Activated CD4-positive, CD25-positive, alpha-beta regulatory T cell treated with anti-CD3 and anti-CD28 coated beads, Interleukin-2, amount 50 U/mL, for 72 hours (primary cell): ENCODE data around the gene TNFSF15.

Source experiments
- DNase-seq: peaks from one replicate; pipeline ENCODE4 v3.0.0; 2021

The TNFSF15 gene

DNA sequence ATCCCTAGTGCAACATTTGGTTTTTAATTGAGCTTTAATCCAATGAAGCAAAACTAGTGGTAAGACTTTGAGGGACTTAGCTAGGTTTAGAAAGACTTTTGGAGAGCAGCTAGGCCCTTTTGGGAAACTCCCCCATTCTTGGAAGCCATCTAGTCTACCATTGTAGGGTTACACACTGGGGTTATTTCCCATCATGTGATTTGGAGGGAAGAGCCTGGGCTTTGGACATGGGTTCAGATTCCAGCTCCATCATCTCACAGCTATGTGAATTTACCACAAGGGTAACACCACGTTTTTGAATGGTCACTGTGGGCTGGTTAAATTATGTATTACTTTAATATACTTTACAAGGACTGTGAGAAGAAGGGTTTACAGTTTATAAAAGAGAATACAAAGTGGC, 18.3 kb upstream of the TNFSF15 start:
- DNase-seq = no peak

DNA sequence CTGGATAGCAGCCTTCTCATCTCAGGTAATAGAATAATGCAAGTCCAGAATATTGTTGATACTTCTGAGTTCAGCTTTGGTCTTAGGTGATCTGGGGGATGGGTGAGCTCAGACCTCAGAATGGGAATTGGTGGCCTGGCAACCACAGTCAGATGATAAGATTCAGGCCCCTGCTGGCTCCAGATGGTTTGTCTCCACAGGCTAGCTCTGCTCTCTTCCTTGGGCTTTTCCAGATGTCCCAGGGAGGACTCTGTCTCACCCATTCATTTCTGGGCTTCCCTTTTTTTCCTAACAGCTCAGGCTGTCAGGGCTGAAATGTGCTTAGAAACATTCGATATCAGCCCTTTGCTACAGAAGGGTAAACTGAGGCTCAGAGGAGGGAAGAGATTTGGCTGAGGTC, 17.6 kb upstream of the TNFSF15 start:
- DNase-seq = no peak

DNA sequence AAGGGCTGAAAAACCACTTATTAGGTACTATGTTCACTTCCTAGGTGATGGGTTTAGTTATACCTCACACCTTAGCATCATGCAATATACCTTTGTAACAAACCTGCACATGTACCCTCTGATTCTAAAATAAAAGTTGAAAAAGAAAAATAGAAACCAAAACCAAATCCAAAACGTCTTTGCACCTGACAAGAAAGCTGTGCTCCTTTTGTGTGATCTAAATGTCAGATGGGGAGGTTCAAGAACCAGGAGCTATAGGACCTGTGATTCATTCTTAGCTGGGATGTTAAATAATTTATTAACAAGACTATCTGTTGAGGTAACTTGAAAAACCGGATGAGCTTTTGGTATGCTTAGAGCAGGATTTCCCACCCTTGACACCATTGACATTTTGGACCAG, 16.9 kb upstream of the TNFSF15 start:
- no peak for DNase-seq

GRCh38 chr9:114820776-114821501, 15.1 kb upstream of the TNFSF15 start:
- no peak for DNase-seq

DNA sequence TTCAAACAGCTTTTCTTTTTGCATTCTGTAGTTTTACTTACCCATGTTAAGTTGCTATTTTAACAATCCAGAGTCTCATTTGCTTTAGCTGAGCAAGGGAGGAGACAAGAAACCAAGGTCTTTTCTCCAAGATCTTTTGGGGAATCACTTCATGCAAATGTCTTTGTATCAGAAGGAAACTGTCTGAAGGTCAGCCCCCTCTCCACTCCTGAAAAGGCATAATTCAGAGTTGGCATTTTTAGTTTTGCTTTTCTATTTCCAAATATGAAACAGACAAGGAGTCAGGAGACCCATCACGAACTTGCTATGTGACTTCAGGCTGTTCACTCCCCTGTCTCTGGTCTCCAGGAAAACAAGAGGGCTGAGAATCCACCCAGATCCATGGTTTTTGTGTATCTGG, 12.3 kb upstream of the TNFSF15 start:
- DNase-seq = no peak

- DNase-seq = no peak
Observed at GRCh38 chr9:114813717-114814418, 8.0 kb upstream of the TNFSF15 start.

GRCh38 chr9:114811966-114812636, 6.3 kb upstream of the TNFSF15 start:
- no peak for DNase-seq

- DNase-seq = no peak
Observed at GRCh38 chr9:114811301-114811700, 5.5 kb upstream of the TNFSF15 start.

- no peak for DNase-seq
Observed at GRCh38 chr9:114810614-114811013, 4.8 kb upstream of the TNFSF15 start.

DNA sequence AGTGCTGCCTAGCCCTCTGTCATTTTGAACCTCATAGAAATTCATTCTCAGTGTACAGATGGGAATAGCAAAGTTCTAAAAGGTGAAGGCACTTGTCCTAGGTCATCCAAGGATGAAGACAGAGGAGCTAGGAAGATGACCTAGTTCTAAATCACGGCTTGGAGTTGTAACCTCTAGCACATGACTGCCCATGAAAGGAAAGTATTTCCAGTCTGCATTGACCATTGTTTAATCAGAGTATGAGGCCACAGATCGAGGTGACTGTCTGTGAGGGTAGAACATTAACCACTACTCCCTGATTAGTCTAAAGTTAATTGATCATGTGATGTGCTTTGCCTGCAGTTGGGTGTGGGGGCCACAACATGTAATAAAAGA, 674 bp upstream of the TNFSF15 start:
- no peak for DNase-seq

- DNase-seq = no peak
Observed at GRCh38 chr9:114804505-114804904, 1.3 kb downstream of the TNFSF15 start.

DNA sequence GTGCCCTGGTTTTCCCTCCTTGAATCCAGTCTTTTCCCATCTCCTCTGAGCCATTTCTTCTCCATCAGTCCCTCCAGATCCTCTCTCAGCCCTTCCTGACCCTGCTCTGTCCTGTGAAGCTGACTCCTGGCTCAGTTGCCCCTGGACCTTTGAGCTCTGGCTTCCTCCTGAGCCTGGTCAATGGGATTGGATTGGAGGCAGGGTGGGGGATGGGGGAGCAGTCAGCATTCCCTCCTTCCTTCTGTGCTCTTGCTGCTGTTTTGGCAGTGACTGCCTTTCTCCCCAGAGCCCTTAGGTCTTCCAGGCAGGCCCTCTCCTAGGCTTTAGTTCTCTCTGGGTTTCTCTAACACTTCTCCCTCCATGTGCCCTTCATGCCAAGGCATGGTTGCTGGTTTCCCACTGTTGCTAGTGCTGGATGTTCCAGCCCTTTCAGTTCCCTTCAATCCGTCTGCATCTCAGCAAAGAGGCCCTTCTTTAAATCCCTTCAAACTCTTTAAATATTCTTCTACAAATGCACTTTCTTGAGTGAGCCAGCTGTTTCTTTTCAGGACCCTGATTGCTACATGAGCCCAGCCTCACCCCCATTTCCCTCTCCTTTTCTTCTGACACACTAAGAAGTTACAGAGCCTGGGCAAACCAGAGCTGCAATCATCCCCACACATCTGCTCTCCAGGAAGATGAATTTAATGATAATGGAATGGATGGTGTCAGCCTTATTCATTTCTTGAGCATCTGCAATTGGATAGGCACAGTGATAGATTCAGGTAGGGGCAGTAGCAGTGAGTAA, 2.2 kb downstream of the TNFSF15 start:
- no peak for DNase-seq

DNA sequence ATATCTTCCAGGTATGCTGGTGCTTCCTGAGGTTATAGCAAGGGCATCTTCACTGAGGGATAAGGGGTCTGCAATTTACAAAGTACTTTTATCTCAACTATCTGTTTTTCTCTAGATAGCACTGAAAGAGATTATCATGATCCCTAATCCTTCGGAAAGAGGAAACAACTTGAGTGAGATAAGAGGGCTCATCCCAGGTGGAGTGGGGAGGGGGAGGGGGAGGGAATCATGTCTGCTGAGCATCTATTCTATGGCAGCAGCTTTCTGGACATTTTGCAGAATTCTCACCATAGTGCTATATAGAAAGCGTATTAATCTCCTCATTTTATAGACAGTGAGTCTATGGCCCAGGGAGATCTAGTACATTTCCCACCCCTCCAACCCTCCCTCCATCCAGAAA, 5.9 kb downstream of the TNFSF15 start:
- DNase-seq = no peak

DNA sequence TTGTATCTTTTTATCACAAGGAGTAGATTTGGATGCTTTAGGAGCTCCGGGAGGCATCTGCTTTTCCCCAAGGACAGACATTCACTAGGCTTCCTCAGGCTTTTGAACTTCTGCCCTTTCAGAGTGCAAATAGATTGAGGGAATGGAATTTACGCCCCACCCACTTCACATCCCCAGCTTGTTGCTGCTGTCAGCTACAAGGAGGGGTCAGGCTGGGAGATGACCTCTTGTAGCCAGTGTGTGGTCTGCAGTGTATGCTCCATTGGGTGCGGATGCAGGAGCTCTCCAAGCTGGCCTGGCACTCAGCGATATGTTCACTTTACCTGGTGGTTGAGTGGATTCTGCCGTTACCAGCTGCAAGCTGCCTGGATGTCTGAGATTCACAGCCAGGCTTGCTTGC, 6.4 kb downstream of the TNFSF15 start:
- DNase-seq = no peak

DNA sequence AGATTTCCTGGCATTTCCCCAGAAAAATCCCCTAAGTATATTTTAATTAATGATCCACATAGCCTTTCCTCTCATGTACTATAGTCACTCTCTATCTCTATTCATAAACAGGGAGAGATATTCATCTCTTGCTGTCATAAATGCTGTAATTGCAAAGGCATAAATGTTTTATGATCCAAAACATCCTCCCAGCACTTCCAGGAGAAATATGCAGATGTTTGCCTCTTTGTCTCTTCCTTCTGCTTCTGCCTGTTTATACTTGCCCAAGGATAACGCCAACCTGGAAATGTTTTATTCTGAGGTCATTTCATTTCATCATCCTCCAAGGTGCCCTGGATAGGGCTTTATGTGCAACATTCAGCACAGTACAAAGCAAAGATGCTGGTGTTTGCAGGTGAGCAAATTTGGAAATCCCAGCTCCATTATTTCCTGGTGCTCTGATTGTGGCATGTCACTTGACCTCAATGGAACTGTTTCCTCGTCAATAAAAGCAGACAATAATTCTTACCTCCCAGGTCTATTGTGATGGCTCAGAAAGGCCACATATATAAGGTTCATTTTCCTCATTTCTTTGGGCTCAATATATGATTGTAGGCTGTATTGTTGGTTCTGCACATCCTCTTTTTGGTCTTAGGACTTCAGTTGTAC, 6.9 kb downstream of the TNFSF15 start:
- DNase-seq = no peak

DNA sequence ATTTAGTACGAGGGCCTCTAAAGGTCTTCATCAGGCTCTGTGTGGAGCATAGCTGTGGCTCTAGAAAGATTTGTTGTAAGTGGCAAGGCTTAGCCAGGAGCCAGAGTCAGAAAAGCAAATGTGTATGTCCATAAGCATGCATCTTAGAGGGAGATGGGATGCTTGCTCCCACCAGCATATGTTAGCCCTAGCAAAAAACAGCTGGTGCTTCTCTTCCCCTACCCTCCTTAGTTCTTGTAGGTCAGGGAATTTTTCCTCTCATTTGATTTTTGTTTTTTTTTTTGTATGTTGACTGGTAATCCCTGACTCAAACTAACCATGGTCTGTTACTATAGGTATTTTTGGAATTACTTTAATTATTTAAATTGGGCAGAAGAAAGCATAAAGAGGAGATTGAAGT, 7.7 kb downstream of the TNFSF15 start:
- no peak for DNase-seq

GRCh38 chr9:114792396-114792795, 13.4 kb downstream of the TNFSF15 start:
- no peak for DNase-seq

DNA sequence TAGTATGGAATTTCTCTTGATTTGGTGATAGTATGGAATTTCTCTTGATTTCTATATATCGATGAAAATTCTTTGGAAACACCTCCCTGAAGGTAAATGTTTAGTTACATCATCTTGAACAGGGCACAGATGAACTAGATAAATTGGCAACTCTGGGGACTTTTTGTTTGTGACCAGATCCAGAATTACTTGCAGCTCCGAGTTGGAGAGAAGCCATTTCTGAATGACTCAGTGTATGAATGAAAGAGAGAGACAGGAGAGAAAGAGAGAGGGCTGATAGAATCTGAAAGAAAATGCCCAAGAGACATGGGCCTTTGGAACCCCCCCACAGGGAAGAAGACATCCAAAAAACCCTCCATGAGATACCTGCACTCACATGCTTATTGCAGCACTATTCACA, 14.1 kb downstream of the TNFSF15 start:
- no peak for DNase-seq

GRCh38 chr9:114791312-114791711, 14.5 kb downstream of the TNFSF15 start:
- DNase-seq = no peak

DNA sequence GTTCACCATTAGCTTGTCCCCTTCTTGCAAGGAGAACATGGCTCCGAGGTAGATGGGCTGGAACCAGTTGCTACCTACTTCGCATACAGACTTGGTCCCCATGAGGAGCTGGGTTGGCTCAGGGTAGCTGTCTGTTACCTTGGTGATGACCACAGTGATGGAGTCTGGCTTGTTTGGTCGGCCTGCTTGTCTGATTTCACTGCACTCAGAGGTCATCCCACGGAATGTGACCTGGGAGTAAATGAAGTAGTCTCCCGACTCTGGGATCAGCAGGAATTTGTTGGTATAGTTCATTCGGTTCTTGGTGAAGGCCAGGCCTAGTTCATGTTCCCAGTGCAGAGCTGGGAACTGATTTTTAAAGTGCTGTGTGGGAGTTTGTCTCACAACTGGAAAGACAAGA, 15.3 kb downstream of the TNFSF15 start:
- no peak for DNase-seq

DNA sequence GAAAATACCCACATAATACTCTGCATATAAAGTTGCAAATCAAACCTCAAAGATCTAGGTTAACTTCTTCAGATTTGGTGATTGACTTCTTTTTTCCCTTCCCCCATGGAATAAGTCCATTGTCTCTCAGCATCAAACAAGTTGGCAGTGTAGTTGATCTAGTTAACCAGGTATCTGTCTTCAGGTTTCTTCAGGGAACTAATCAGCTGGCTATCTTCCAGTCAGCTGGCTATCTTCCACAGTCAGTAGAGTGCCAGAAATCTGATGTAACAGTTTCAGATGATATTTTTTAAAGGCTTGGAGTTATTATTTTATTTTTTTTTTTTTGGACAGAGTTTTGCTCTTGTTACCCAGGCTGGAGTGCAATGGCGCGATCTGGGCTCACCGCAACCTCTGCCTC, 16.8 kb downstream of the TNFSF15 start:
- no peak for DNase-seq

GRCh38 chr9:114787781-114788498, 17.9 kb downstream of the TNFSF15 start:
- no peak for DNase-seq
